Esophagus squamous epithelium (tissue), 5 donors: ENCODE measurements around the gene METAP1D. TPM values are rescaled to one million over a fixed set of nuclear protein-coding genes. Genes with fewer than 3 reads are reported as not detected.

Experiments
- DNase-seq: peaks from one replicate; lab custom pipeline; 2025; lab: John Stamatoyannopoulos, UW
- H3K27ac ChIP-seq, 4 donors: fragments of 200-600 bp; sonication (generic); one replicate each; pipeline ENCODE4 v1.5.1; 2016 to 2019; ENCODE audit warnings: mild to moderate bottlenecking in 1 of 4
- H3K27me3 ChIP-seq, 4 donors: fragments of 200-600 bp; sonication (generic); 1 replicate in 3 of 4; 2 replicates in 1 of 4; pipeline versions ENCODE4 v1.5.1 to v1.6.0; 2017 to 2021; ENCODE audit warnings: antibody characterized with exemption in 1 of 4
- H3K36me3 ChIP-seq, 3 donors: fragments of 200-600 bp; sonication (generic); one replicate each; pipeline ENCODE4 v1.5.1; 2016 to 2019
- H3K4me1 ChIP-seq, 3 donors: fragments of 200-600 bp; sonication (generic); one replicate each; pipeline ENCODE4 v1.5.1; 2017 to 2019
- H3K4me3 ChIP-seq, 4 donors: fragments of 200-600 bp; sonication (generic); 1 replicate in 3 of 4; 2 replicates in 1 of 4; pipeline ENCODE4 v1.5.1; 2016 to 2019; ENCODE audit warnings: mild to moderate bottlenecking in 2 of 4, moderate library complexity in 1 of 4
- H3K9me3 ChIP-seq, 3 donors: fragments of 200-600 bp; sonication (generic); one replicate each; pipeline ENCODE4 v1.5.1; 2016 to 2019
- POLR2A ChIP-seq, 4 donors: fragments of 450-650 bp; IDR thresholded peaks; one replicate each; pipeline ENCODE4 v1.6.1; 2017; ENCODE audit warnings: antibody characterized with exemption in 4 of 4, mild to moderate bottlenecking in 4 of 4, moderate library complexity in 3 of 4
- WGBS, 2 donors: methylation state at CpG; one replicate each; pipeline ENCODE4 v1.1.5; 2018; 5-methylcytosine and 5-hydroxymethylcytosine counted together
- intact Hi-C: fragments of 100-400 bp; cut with DNase I; formaldehyde crosslinking; loops from one replicate; pipeline ENCODE4 v1.15.0; 2022
- total RNA-seq, 4 donors: library from RNA; depleted of rRNA; stranded (reverse); fragments of >200 nt; gene quantifications; one replicate each; pipeline ENCODE4 v1.1.0, GENCODE V29; 2016
- TF ChIP-seq, protein P1 (sequence below), 6 experiments: fragments of 450-650 bp in 4 of 6; fragments of 200-600 bp in 2 of 6; sonication (generic) in 2 of 6; IDR thresholded peaks; one replicate each; pipeline ENCODE4 v1.5.1; 2016 to 2019; ENCODE audit warnings: antibody characterized with exemption in 6 of 6, mild to moderate bottlenecking in 4 of 6, moderate library complexity in 4 of 6
- donor health status: DM: yes; HTN: yes; CAD: no.

METAP1D gene
- total RNA-seq, 4 donors from 2014 or later = 2.4 to 7.1 (median 5.7) TPM

DNA sequence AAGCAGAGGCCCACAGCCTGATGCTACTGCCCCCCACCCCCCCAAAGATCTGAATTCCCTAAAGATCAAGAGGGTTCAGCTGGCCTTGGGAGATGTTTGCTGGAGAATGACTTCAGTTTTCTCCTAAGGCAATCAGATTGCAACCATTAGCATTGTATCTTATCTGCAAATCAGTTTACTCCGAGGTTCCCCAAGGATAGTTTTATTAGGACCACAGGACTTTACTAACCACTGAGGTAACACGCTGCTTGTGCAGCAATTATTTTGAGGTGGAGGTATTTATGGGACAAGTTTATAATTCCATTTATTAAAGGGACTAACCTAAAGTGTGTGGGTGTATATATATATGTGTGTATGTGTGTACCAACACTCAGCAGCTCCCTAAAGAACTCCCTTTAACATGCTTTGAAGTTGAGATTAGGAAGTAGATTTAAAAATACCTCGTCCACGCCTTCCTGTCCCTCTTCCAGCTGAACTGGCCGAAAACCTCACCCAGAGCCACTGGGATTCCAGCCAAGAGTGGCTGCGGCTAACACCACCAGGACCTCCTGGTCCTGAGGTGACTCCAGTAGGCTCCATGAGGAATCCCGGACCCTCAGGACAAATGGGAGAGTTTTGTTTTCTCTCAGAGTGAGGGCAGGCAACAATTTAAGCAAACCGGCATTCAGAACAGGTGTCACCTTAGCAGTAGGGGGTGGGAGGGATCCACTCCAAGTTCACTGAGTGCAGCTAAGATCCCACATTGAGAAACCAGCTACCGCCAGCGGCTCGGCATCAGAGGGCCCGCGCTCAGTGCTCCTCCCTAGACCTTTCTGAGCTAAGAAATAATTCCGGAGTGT lies 82.6 kb downstream of the METAP1D start:
- H3K4me1 ChIP-seq = peaks cover 28 to 59% (median 35%) of the 10 kb centered on the region in 3 donors
- H3K4me3 ChIP-seq = no peak overlapping the region
- no peak for DNase-seq
- intact Hi-C loops = no loop called here
- WGBS, 2 donors = 16 to 19% methylated on average over 10 to 14 of the region's 14 CpGs
- no peak overlapping the region for H3K27ac ChIP-seq
- H3K36me3 ChIP-seq = no peaks in the 10 kb centered on the region
- H3K27me3 ChIP-seq = peaks cover 40 to 94% (median 67%) of the 10 kb centered on the region in 4 donors
- no peak for TF ChIP-seq POLR2A (IDR thresholded peaks at IDR 0.05)
- TF ChIP-seq, protein P1, sequence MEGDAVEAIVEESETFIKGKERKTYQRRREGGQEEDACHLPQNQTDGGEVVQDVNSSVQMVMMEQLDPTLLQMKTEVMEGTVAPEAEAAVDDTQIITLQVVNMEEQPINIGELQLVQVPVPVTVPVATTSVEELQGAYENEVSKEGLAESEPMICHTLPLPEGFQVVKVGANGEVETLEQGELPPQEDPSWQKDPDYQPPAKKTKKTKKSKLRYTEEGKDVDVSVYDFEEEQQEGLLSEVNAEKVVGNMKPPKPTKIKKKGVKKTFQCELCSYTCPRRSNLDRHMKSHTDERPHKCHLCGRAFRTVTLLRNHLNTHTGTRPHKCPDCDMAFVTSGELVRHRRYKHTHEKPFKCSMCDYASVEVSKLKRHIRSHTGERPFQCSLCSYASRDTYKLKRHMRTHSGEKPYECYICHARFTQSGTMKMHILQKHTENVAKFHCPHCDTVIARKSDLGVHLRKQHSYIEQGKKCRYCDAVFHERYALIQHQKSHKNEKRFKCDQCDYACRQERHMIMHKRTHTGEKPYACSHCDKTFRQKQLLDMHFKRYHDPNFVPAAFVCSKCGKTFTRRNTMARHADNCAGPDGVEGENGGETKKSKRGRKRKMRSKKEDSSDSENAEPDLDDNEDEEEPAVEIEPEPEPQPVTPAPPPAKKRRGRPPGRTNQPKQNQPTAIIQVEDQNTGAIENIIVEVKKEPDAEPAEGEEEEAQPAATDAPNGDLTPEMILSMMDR (IDR thresholded peaks at IDR 0.05) = no peak
- H3K9me3 ChIP-seq = no peaks in the 10 kb centered on the region

DNA sequence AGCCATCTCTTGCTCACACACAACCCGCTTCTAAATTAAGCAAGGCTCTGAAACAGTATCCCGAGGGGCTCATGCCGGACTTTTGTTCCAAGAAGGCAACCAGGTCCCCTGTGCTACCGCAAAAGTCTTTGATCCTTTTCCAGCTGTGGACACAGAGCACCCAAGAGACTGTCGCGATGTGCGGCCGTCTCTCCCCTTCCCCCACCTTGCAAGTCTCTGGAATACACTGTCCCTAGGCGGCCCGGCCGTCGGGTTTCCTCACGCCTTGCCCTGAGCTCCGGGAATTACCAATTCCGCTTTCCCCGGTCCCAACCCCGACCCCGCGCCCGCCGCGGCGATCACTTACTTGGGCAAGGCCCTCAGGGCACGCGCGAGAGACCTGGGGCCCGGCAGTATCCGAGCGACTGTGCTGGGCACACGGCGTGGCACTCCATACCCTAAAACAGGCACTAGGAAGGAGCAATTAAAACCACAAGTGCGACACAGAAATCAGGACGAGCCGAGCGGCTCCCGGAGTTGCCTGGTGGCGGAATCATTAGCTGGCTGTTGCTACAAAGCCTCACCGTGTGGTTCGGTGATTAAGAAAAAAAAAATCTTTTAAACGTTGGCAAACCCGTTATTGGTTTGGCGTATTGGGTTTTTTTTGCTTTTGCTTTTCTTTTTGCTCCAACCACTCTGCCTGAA lies 83.3 kb downstream of the METAP1D start:
- no peaks in the 10 kb centered on the region for H3K36me3 ChIP-seq
- no peak for DNase-seq
- no peaks in the 10 kb centered on the region for H3K9me3 ChIP-seq
- no peak for TF ChIP-seq POLR2A (IDR thresholded peaks at IDR 0.05)
- TF ChIP-seq, protein P1 (IDR thresholded peaks at IDR 0.05) = no peak
- 8 to 13% methylated on average over 12 to 32 of the region's 42 CpGs for WGBS, 2 donors
- intact Hi-C loops = no loop called here
- peaks cover 45 to 100% (median 74%) of the 10 kb centered on the region in 4 donors for H3K27me3 ChIP-seq
- peaks cover 29 to 67% (median 35%) of the 10 kb centered on the region in 3 donors for H3K4me1 ChIP-seq
- no peak overlapping the region for H3K4me3 ChIP-seq
- H3K27ac ChIP-seq = no peak overlapping the region

DNA sequence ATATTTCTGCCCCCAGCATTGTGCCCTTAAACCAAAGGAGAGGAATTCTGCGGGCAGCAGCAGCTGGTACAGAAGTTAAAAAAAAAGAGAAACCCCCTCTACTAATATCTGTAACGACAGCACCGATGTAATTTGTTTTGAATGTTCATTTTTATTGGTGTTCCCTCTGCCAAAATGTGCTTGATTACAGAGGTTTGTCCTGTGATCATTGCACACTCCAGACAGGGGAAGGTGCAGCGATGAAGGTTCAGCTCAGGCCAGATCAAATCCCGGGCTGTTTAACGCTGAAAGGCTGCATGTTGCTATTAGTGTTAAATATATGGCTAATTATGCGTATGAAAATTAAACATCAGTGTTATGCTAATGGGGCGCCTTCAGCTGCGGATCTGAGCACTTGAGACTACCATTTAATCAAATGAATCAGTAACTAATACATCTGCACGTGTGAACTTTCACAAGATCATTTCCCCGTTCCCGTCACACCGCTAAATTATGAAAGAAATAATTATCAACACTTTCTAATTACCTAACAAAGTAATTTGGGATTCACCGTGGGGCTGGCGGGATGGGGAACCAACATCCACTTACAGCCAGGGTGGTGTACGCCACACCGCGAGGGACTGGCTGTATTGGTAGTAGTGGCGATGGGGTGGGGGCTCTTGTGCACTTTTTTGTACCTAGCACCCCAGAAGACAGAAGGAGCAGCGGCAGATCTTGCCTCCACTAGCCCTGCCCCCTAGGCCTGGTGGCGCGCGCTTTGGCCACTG lies 84.1 kb downstream of the METAP1D start:
- no peak for DNase-seq

GRCh38 chr2:172084395-172084644 lies 84.6 kb downstream of the METAP1D start:
- Histone ChIP-seq H3K36me3 (no peaks in the 10 kb centered on the region), H3K9me3 (no peaks in the 10 kb centered on the region), H3K4me1 (peaks cover 29 to 78% (median 35%) of the 10 kb centered on the region in 3 donors), H3K27me3 (peaks cover 48 to 100% (median 85%) of the 10 kb centered on the region in 4 donors), H3K27ac (no peak overlapping the region), H3K4me3 (peak overlapping the region in 3 of 4 donors; percentile 33 to 55 (median 42))
- no peak for TF ChIP-seq POLR2A (IDR thresholded peaks at IDR 0.05)
- TF ChIP-seq, protein P1 (IDR thresholded peaks at IDR 0.05) = no peak
- no CpG with 5 or more reads among the region's 17 CpGs for WGBS, 2 donors
- DNase-seq = no peak
- intact Hi-C loops = no loop called here

More for the DNA sequence above, 84.1 kb downstream of the METAP1D start:
- Histone ChIP-seq H3K9me3 (no peaks in the 10 kb centered on the region), H3K4me3 (peak overlapping the region in 1 of 4 donors; percentile 42), H3K27ac (no peak overlapping the region), H3K36me3 (no peaks in the 10 kb centered on the region), H3K27me3 (peaks cover 45 to 100% (median 81%) of the 10 kb centered on the region in 4 donors), H3K4me1 (peaks cover 29 to 74% (median 35%) of the 10 kb centered on the region in 3 donors)
- intact Hi-C loops = no loop called here
- TF ChIP-seq, protein P1 (IDR thresholded peaks at IDR 0.05) = no peak
- TF ChIP-seq POLR2A (IDR thresholded peaks at IDR 0.05) = no peak
- WGBS, 2 donors = 17% methylated on average over 15 to 19 of the region's 23 CpGs
